GM13976 (cell line): ENCODE results near the gene TMEM156.

Source experiments
- DNase-seq: peaks from one replicate; pipeline ENCODE4 v3.0.0; 2012; ENCODE audit warnings: low spot score
- in situ Hi-C: fragments of 300-500 bp; cut with MboI; formaldehyde crosslinking; loops from one replicate; pipeline ENCODE4 v1.12.0; 2022; ENCODE audit warnings: low sequenced_read_pairs, mixed read lengths, inconsistent platforms; ENCODE audit not compliant: unreplicated experiment
- TF ChIP-seq, protein P1 (sequence below): IDR thresholded peaks from 2 replicates; pipeline ENCODE4 v1.5.1; 2012; ENCODE audit warnings: borderline replicate concordance, mild to moderate bottlenecking; ENCODE audit not compliant: insufficient read depth; ENCODE audit errors: extremely low read depth, missing control alignments, control extremely low read depth

Gene TMEM156

DNA sequence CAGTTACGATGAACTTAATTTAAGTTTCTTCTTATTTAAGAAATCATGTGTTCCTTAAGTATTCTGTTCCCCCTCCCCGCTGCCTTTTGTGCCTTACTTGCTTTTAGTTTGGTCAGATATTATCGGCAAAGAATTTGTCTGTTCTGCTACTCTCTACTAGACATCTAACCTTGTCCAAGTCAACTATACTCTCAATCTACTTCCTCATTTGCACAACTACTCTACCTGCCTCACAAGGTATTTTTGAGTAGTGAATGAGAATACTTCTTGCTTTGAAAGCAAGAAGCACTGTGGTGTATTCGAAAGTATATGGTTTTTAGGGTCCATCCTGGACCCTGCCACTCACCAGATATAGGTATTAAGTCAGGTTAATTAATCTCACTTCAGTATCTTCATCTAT is 21.8 kb upstream of the TMEM156 start:
- DNase-seq: no peak
- in situ Hi-C loops: no loop called here
- TF ChIP-seq, protein P1, sequence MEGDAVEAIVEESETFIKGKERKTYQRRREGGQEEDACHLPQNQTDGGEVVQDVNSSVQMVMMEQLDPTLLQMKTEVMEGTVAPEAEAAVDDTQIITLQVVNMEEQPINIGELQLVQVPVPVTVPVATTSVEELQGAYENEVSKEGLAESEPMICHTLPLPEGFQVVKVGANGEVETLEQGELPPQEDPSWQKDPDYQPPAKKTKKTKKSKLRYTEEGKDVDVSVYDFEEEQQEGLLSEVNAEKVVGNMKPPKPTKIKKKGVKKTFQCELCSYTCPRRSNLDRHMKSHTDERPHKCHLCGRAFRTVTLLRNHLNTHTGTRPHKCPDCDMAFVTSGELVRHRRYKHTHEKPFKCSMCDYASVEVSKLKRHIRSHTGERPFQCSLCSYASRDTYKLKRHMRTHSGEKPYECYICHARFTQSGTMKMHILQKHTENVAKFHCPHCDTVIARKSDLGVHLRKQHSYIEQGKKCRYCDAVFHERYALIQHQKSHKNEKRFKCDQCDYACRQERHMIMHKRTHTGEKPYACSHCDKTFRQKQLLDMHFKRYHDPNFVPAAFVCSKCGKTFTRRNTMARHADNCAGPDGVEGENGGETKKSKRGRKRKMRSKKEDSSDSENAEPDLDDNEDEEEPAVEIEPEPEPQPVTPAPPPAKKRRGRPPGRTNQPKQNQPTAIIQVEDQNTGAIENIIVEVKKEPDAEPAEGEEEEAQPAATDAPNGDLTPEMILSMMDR: no peak

DNA sequence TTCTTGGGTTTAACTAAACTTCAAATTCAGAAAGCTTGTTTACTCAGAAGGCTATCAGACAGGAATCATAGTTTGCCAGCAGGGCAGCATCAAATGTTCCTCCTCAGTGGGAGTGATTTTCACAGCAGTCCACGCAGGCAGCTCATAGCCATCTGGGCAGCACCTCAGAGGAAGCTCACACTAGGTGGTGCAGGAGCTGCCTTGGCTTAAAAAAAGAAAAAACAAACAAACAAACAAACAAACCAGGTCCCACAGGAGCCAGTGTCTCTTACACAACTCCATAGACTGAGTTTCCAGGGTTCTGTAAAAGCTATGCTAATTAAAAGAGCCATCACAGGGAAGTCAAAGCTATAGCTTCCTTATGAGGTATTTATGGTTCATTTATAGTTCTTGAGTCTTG is 19.3 kb upstream of the TMEM156 start:
- TF ChIP-seq, protein P1: no peak
- in situ Hi-C loops: no loop called here
- DNase-seq: no peak

DNA sequence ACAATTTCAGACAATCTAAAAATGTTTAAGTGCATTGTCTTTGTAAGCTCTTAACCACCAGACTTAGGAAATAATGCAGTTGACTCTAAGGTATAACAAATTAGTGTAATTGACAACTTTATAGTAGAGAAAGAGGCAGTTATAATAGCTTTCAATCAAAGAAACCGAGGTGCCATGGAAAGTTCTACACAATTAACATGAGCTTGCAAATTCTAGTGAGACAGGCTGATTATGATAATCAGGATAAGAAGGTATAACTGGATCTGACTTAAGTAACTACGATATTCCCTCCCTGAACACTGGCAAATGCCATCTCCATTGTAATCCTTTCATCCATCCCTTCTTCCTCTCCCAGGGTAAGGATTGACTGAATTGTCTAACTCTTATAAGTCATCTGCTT is 18.4 kb upstream of the TMEM156 start:
- no peak for DNase-seq
- in situ Hi-C loops: no loop called here
- TF ChIP-seq, protein P1: no peak

DNA sequence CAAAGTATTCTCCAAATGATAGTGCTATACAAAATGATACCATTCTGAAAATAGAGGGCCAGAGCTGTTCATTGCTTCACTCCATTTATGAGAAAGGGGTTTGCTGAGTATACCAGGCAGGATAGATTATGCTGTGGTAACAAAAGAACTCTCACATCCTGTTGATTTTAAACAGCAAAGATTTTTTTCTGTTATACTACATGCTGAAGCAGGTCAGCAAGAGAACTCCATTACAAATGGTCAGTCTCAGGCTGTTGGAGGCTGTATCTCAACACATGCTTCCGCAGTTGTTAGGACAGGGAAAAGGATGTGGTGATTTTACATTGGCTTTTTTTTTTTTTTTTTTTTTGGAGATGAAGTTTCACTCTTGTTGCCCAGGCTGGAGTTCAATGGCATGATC is 16.1 kb upstream of the TMEM156 start:
- in situ Hi-C loops: no loop called here
- TF ChIP-seq, protein P1: no peak
- DNase-seq: no peak

DNA sequence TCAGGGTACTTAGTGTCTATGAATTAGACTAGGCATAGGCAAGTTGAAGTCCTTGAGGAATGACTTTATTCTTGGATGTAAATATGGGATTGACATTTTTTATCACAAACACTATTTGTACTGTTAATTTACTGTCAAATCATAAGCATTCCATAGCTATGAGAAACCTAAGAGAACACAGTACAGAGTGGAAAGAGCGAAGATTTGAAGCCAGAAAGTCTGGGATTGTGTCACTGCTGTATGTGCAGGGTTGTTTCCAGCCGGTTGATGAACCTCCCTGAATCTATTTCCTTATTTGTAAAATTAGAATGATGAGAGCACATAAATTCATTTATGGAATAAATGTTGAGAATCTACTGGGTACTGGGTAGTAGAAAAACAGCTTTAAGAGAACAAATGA is 15.5 kb upstream of the TMEM156 start:
- in situ Hi-C loops: no loop called here
- TF ChIP-seq, protein P1: no peak
- no peak for DNase-seq

DNA sequence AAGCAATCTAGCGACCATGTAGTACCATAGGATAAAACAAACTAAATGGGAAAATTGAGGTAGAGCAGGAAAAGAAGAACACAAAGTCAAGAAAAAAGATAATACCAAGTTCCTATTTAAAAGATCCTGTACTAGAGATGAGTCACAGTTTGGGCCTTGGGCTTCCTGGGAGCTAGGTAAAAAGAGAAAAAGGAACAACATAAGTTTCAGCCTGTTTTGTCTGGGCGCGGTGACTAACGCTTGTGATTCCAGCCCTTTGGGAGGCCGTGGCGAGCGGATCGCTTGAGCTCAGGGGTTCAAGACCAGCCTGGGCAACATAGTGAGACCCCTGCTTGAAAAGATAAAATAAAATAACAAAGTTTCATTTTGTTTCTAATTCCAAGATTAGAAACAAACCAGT is 14.0 kb upstream of the TMEM156 start:
- TF ChIP-seq, protein P1: no peak
- in situ Hi-C loops: no loop called here
- no peak for DNase-seq

DNA sequence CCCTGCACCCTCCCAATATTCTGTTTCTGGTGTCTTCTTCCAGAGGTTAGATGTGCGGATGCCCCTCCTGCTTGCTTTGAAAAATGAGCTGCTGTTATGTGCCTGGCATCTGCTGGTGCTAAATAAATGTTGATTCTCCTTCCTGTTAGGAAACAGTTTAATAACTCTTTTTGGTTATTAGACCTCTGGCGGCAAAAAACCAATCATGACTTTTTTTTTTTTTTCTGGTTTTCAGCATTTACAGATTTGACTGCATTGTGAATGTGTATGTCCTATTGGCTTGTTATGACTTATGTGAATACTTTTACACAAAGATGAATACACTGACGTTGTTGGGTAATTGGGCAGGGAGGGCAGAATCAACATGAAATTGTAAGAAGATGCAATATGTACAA is 13.6 kb upstream of the TMEM156 start:
- DNase-seq: no peak
- in situ Hi-C loops: no loop called here
- TF ChIP-seq, protein P1: no peak
